ENCODE results near the gene MRO. TPM values are rescaled to one million over a fixed set of nuclear protein-coding genes. Genes with fewer than 3 reads are reported as not detected.

Gene MRO
- total RNA-seq, 8 experiments from 2014 or later = 0.09 to 1.00 (median 0.28) TPM

GRCh38 chr18:50748243-50749229, 71.3 kb downstream of the MRO start:
- H3K27ac ChIP-seq = no peak overlapping the region
- ATAC-seq (replicated peaks in 6 of 8) = peak; percentile 32 to 98 (median 78)
- peaks cover 15 to 19% of the 10 kb centered on the region in 2 donors for H3K4me1 ChIP-seq (replicated peaks in 1 of 2)
- in situ Hi-C loops (cut with MboI; ENCODE audit: low pct_unique_long_range_greater_than_20kb in 2 of 9, low sequenced_read_pairs in 9 of 9, unreplicated experiment in 9 of 9) = loop anchor here in 1 of 9 experiments (25.0 kb wide), 1 partner anchor 111 kb away; no protein-coding TSS in a partner anchor
- 0 to 40% (median 5%) methylated on average over 1 to 7 of the region's 9 CpGs; no CpG with 5 or more reads in 2 of the 10 experiments for WGBS, 10 experiments
- H3K4me3 ChIP-seq = no peak overlapping the region

GRCh38 chr18:50747849-50748242, 72.0 kb downstream of the MRO start:
- 0 to 100% (median 0%) methylated on average over 1 of the region's 1 CpG; no CpG with 5 or more reads in 4 of the 10 experiments for whole genome bisulfite sequencing, 10 experiments
- H3K4me3 ChIP-seq = no peak overlapping the region
- in situ Hi-C loops (cut with MboI; ENCODE audit: low pct_unique_long_range_greater_than_20kb in 2 of 9, low sequenced_read_pairs in 9 of 9, unreplicated experiment in 9 of 9) = loop anchor here in 1 of 9 experiments (25.0 kb wide), 1 partner anchor 111 kb away; no protein-coding TSS in a partner anchor
- no peak for ATAC-seq (replicated peaks in 6 of 8)
- H3K27ac ChIP-seq = no peak overlapping the region
- H3K4me1 ChIP-seq (replicated peaks in 1 of 2) = peaks cover 15 to 19% of the 10 kb centered on the region in 2 donors

GRCh38 chr18:50745945-50746344, 73.9 kb downstream of the MRO start:
- peaks cover 13 to 19% of the 10 kb centered on the region in 2 donors for H3K4me1 ChIP-seq (replicated peaks in 1 of 2)
- in situ Hi-C loops (cut with MboI; ENCODE audit: low pct_unique_long_range_greater_than_20kb in 2 of 9, low sequenced_read_pairs in 9 of 9, unreplicated experiment in 9 of 9) = loop anchor here in 1 of 9 experiments (25.0 kb wide), 1 partner anchor 109 kb away; no protein-coding TSS in a partner anchor
- WGBS, 10 experiments = 0 to 80% (median 32%) methylated on average over 1 to 5 of the region's 5 CpGs; no CpG with 5 or more reads in 2 of the 10 experiments
- ATAC-seq (replicated peaks in 6 of 8) = peak in 3 of 8 experiments; percentile 32 to 64 (median 50)
- H3K27ac ChIP-seq = no peak overlapping the region
- no peak overlapping the region for H3K4me3 ChIP-seq

Other genes starting within 250 kb of the MRO start
- 10 to 100 TPM; 23.4 to 63.0 (median 42.8) TPM for gene ME2, start 59.1 kb upstream of the MRO start, total RNA-seq
- 10 to 100 TPM in 3 of 8 experiments, 1 to 10 TPM in 5; 7.3 to 14.6 (median 9.6) TPM for gene ELAC1, start 148.0 kb upstream of the MRO start, total RNA-seq
- 10 to 100 TPM; 29.6 to 72.7 (median 50.5) TPM for gene SMAD4, start 210.2 kb upstream of the MRO start, total RNA-seq

Data from motor neuron (in vitro differentiated cells).